Mesenchymal stem cell (in vitro differentiated cells and primary cell): ENCODE data around the gene MAMDC4.
"Not testable (repeated sequence)": the region's sequence is repeated elsewhere in the genome, so short reads cannot be mapped to it uniquely, and the experiment has no call there.

Experiments
- DNase-seq: peaks from one replicate; pipeline ENCODE4 v3.0.0-alpha.2; 2013
- H2AFZ ChIP-seq: one replicate; pipeline ENCODE4 v1.6.1; 2013; ENCODE audit warnings: low read depth, mild to moderate bottlenecking, control low read depth, inconsistent platforms, low read length, moderate library complexity
- H2AK5ac ChIP-seq: 2 replicates; pipeline ENCODE4 v1.6.1; 2013; ENCODE audit warnings: low read length, moderate library complexity, mild to moderate bottlenecking, inconsistent platforms; ENCODE audit not compliant: severe bottlenecking
- H2BK120ac ChIP-seq: one replicate; pipeline ENCODE4 v1.6.1; 2013; ENCODE audit warnings: low read depth, mild to moderate bottlenecking, inconsistent platforms, low read length, moderate library complexity
- H2BK12ac ChIP-seq, 2 experiments: one replicate each; pipeline ENCODE4 v1.6.1; 2013; ENCODE audit warnings: inconsistent platforms in 2 of 2, low read length in 2 of 2, mild to moderate bottlenecking in 2 of 2, moderate library complexity in 2 of 2, control low read depth in 1 of 2
- H2BK15ac ChIP-seq: one replicate; pipeline ENCODE4 v1.6.1; 2013; ENCODE audit warnings: mild to moderate bottlenecking, low read depth, inconsistent platforms; ENCODE audit not compliant: poor library complexity, severe bottlenecking
- H2BK5ac ChIP-seq: 2 replicates; pipeline ENCODE4 v1.6.1; 2013; ENCODE audit warnings: low read depth, mild to moderate bottlenecking, low read length, control low read depth, inconsistent platforms; ENCODE audit not compliant: poor library complexity, severe bottlenecking
- H3K14ac ChIP-seq, 2 experiments: one replicate each; pipeline ENCODE4 v1.6.1; 2013; ENCODE audit warnings: inconsistent platforms in 2 of 2, low read length in 2 of 2, control low read depth in 1 of 2, mild to moderate bottlenecking in 1 of 2, moderate library complexity in 1 of 2
- H3K18ac ChIP-seq, 2 experiments: one replicate each; pipeline ENCODE4 v1.6.1; 2013; ENCODE audit warnings: inconsistent platforms in 2 of 2, low read length in 2 of 2, control low read depth in 1 of 2, low read depth in 1 of 2, mild to moderate bottlenecking in 1 of 2
- H3K23ac ChIP-seq, 2 experiments: one replicate each; pipeline ENCODE4 v1.6.1; 2013; ENCODE audit warnings: inconsistent platforms in 2 of 2, low read length in 2 of 2, mild to moderate bottlenecking in 2 of 2, moderate library complexity in 2 of 2, control low read depth in 1 of 2
- H3K27ac ChIP-seq: 2 replicates; pipeline ENCODE4 v1.5.1; 2013; ENCODE audit warnings: mild to moderate bottlenecking, moderate library complexity, low read length, control low read depth, inconsistent platforms; ENCODE audit not compliant: poor library complexity, severe bottlenecking
- H3K27me3 ChIP-seq, 2 experiments: 2 replicates each; pipeline versions ENCODE4 v1.6.1 to v1.7.0; 2013; ENCODE audit warnings: low read length in 2 of 2, mild to moderate bottlenecking in 2 of 2, moderate library complexity in 2 of 2, control low read depth in 1 of 2, inconsistent platforms in 1 of 2; ENCODE audit not compliant: control insufficient read depth in 1 of 2, insufficient read depth in 1 of 2
- H3K36me3 ChIP-seq, 2 experiments: 2 replicates each; pipeline versions ENCODE4 v1.6.1 to v1.7.0; 2013; ENCODE audit warnings: low read length in 2 of 2, control low read depth in 1 of 2, inconsistent platforms in 1 of 2, low read depth in 1 of 2, mild to moderate bottlenecking in 1 of 2; ENCODE audit not compliant: insufficient read depth in 2 of 2, control insufficient read depth in 1 of 2
- H3K4ac ChIP-seq, 2 experiments: one replicate each; pipeline ENCODE4 v1.6.1; 2013; ENCODE audit warnings: inconsistent platforms in 2 of 2, low read length in 2 of 2, mild to moderate bottlenecking in 2 of 2, moderate library complexity in 2 of 2, control low read depth in 1 of 2, low read depth in 1 of 2
- H3K4me1 ChIP-seq: 2 replicates; pipeline ENCODE4 v1.6.1; 2013; ENCODE audit warnings: low read depth, low read length, control low read depth; ENCODE audit not compliant: control insufficient read depth, insufficient read depth
- H3K4me2 ChIP-seq: 2 replicates; pipeline ENCODE4 v1.6.1; 2013; ENCODE audit warnings: low read length, mild to moderate bottlenecking, inconsistent platforms; ENCODE audit not compliant: poor library complexity, severe bottlenecking
- H3K4me3 ChIP-seq, 2 experiments: 2 replicates each; pipeline versions ENCODE4 v1.5.1 to v1.7.0; 2013; ENCODE audit warnings: low read length in 2 of 2, mild to moderate bottlenecking in 2 of 2, control low read depth in 1 of 2, low read depth in 1 of 2; ENCODE audit not compliant: insufficient read depth in 1 of 2
- H3K79me1 ChIP-seq: replicated peaks from 2 replicates; pipeline ENCODE4 v1.6.1; 2013; ENCODE audit warnings: mild to moderate bottlenecking, control low read depth, low read length, inconsistent platforms; ENCODE audit not compliant: poor library complexity, severe bottlenecking
- H3K9ac ChIP-seq: 2 replicates; pipeline ENCODE4 v1.7.0; 2013; ENCODE audit warnings: mild to moderate bottlenecking, low read length, moderate library complexity
- H3K9me3 ChIP-seq: 2 replicates; pipeline ENCODE4 v1.7.0; 2013; ENCODE audit warnings: mild to moderate bottlenecking, low read length; ENCODE audit not compliant: control insufficient read depth
- H4K8ac ChIP-seq: one replicate; pipeline ENCODE4 v1.6.1; 2013; ENCODE audit warnings: inconsistent platforms, mild to moderate bottlenecking, low read length, moderate library complexity
- H4K91ac ChIP-seq: one replicate; pipeline ENCODE4 v1.6.1; 2013; ENCODE audit warnings: mild to moderate bottlenecking, low read length, inconsistent platforms
- WGBS: methylation state at CpG from one replicate; pipeline ENCODE4 v1.1.7; 2013; ENCODE audit warnings: mixed read lengths; 5-methylcytosine and 5-hydroxymethylcytosine counted together

MAMDC4 gene

DNA sequence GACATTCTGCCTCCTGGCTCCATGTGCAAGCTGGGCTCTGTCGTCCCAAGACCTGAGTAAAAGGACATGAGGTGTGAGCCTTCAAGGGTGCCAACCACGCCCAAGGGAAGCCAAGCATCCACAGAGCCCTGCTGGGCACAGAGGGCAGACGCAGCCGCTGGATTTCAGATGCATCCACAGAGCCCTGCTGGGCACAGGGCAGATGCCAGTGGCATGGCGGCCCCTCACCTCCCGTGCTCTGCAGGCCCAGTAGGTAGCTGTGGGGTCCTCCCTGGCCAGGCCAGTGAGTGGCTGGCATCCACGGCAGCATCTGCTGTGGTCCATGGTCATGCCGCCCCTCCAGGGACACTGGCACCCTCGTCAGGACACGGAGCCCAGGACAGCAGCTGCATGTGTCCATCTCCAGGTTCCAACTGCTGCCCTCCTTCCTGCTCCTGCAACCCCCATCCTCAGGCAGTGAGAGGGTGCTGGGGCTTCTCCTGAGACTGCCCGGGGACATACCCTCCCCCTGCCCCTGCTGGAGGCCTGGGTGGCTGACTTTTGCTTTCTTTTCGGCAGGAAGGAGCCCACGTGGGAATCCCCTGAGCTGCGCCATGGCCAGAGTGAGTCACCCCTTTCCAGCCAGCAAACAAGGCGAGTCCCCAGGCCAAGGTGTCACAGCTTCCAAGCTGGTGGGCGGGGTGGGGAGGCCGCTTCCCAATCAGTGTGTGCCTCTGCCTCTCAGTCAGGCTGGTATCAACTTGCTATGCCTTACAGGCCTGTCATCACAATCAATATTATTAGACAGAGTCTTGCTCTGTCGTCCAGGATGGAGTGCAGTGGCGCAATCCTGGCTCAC lies 30.2 kb downstream of the MAMDC4 start:
- Histone ChIP-seq H4K91ac (peak overlapping the region; percentile 96), H2BK5ac (no peak overlapping the region), H3K27ac (peak overlapping the region; percentile 24), H3K14ac (peak overlapping the region in 1 of 2 experiments; percentile 96), H3K4me3 (peak overlapping the region in 1 of 2 experiments; percentile 74), H4K8ac (peak overlapping the region; percentile 92), H3K4me1 (peaks cover 35% of the 10 kb centered on the region), H2AFZ (peak overlapping the region; percentile 60), H2BK12ac (peak overlapping the region; percentile 18 to 99), H2BK15ac (peak overlapping the region; percentile 70), H3K23ac (peak overlapping the region in 1 of 2 experiments; percentile 75), H3K4ac (peak overlapping the region in 1 of 2 experiments; percentile 94), H3K18ac (peak overlapping the region; percentile 12 to 99), H3K4me2 (peak overlapping the region; percentile 40), H3K27me3 (no peaks in the 10 kb centered on the region), H3K9me3 (no peaks in the 10 kb centered on the region), H3K9ac (peak overlapping the region; percentile 79), H2AK5ac (no peak overlapping the region), H2BK120ac (no peak overlapping the region), H3K36me3 (no peaks in the 10 kb centered on the region), H3K79me1 (peaks cover 5% of the 10 kb centered on the region)
- DNase-seq: peak; percentile 95
- WGBS: 61% methylated on average over 19 of the region's 19 CpGs

DNA sequence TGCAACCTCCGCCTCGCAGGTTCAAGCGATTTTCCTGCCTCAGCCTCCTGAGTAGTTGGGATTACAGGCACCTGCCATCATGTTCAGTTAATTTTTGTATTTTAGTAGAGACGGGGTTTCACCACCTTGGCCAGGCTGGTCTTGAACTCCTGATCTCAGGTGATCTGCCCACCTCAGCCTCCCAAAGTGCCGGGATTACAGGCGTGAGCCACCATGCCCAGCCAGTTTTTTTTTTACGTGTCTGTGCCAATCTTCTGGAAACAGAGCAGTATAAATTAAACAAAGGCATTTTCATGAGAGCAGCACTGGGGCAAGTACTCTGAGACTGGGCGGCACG lies 30.8 kb downstream of the MAMDC4 start:
- not testable (repeated sequence) for H3K4me2 ChIP-seq
- 92% methylated on average over 9 of the region's 9 CpGs for WGBS

GRCh38 chr9:136883670-136884069 lies 31.5 kb downstream of the MAMDC4 start:
- WGBS: 98% methylated on average over 9 of the region's 10 CpGs

More for the DNA sequence above, 30.8 kb downstream of the MAMDC4 start:
- Histone ChIP-seq H3K18ac (peak overlapping the region in 1 of 2 experiments; percentile 60), H3K4me1 (peaks cover 35% of the 10 kb centered on the region), H2AK5ac (peak overlapping the region; percentile 50), H4K8ac (peak overlapping the region; percentile 92), H3K9ac (peak overlapping the region; percentile 79), H4K91ac (peak overlapping the region; percentile 64), H2BK12ac (peak overlapping the region; percentile 72 to 83), H3K4me3 (peak overlapping the region in 1 of 2 experiments; percentile 74)
- not testable (repeated sequence) for H2BK120ac ChIP-seq, H3K4ac ChIP-seq, H2BK15ac ChIP-seq, DNase-seq, H3K36me3 ChIP-seq, H3K27me3 ChIP-seq, H2AFZ ChIP-seq, H3K79me1 ChIP-seq, H3K27ac ChIP-seq, H3K14ac ChIP-seq, H3K9me3 ChIP-seq, H3K23ac ChIP-seq, H2BK5ac ChIP-seq

DNA sequence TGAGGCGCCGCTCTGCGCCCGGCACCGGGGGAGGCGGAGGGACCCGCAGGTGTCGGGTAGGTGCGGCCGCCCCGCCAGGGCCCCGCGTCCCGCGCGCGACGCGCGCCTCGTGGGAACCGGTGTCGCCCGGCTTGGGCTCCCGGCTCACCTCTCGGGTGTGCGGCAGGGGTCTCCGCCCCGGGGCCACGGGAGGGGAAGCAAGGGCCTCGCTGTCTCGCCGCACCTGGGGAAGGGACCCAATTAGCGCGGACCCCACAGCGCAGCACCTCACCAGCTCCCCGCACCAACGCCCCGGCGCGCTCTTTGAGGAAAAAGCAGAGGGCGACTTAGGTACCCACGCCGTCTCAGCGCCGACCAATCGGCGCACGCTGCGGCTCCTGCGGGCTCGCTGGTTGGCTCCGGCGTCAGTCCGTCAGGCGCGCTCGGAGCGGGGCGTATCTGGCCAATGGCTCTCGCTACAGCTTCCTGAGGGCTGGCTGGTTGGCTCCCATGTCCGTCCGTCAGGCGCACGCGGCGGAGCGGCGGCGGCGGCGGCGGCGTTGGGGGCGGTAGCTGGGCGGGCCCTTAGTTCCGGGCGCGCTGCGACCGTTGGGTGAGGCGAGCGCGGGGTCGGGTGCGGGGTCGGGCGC lies 33.9 kb downstream of the MAMDC4 start, which contains the start of gene TRAF2:
TSS of gene TRAF2 (plus strand) at position 567 of the 629 bp plus-strand sequence. CDS start 12,225 bp downstream, outside the sequence.
- DNase-seq: peak; percentile 99
- Histone ChIP-seq H3K4me3 (peak within 1 kb of the TSS; percentile 85 to 94), H3K36me3 (peaks cover 5 to 15% of the 10 kb centered on the region in 2 experiments), H3K4ac (peak within 1 kb of the TSS in 1 of 2 experiments; percentile 54), H3K4me2 (peak within 1 kb of the TSS; percentile 94), H3K4me1 (peaks cover 35% of the 10 kb centered on the region), H4K91ac (peak within 1 kb of the TSS; percentile 76), H3K79me1 (peaks cover 7% of the 10 kb centered on the region), H2BK120ac (peak within 1 kb of the TSS; percentile 68), H2BK15ac (peak within 1 kb of the TSS; percentile 68), H3K27me3 (no peaks in the 10 kb centered on the region), H3K9me3 (no peaks in the 10 kb centered on the region), H3K14ac (no peak within 1 kb of the TSS), H2AFZ (peak within 1 kb of the TSS; percentile 83), H3K27ac (no peak within 1 kb of the TSS), H2BK5ac (no peak within 1 kb of the TSS), H3K9ac (peak within 1 kb of the TSS; percentile 84), H2AK5ac (no peak within 1 kb of the TSS), H3K23ac (peak within 1 kb of the TSS in 1 of 2 experiments; percentile 86), H4K8ac (peak within 1 kb of the TSS; percentile 76), H3K18ac (peak within 1 kb of the TSS; percentile 57 to 81), H2BK12ac (peak within 1 kb of the TSS in 1 of 2 experiments; percentile 43)
- WGBS: under 1% methylated on average over 56 of the region's 88 CpGs

More at GRCh38 chr9:136883670-136884069, 31.5 kb downstream of the MAMDC4 start:
- not testable (repeated sequence) for H3K9me3 ChIP-seq, H4K91ac ChIP-seq, H2AK5ac ChIP-seq, H3K36me3 ChIP-seq, H3K4ac ChIP-seq, H2AFZ ChIP-seq, H2BK120ac ChIP-seq, DNase-seq, H3K23ac ChIP-seq, H2BK15ac ChIP-seq, H3K79me1 ChIP-seq, H3K4me2 ChIP-seq, H3K27me3 ChIP-seq, H3K18ac ChIP-seq, H2BK5ac ChIP-seq, H3K27ac ChIP-seq, H4K8ac ChIP-seq, H2BK12ac ChIP-seq, H3K14ac ChIP-seq, H3K9ac ChIP-seq, H3K4me3 ChIP-seq
- peaks cover 35% of the 10 kb centered on the region for H3K4me1 ChIP-seq
